Measurements from ENCODE around the gene PPP2R2B.

PPP2R2B gene

DNA sequence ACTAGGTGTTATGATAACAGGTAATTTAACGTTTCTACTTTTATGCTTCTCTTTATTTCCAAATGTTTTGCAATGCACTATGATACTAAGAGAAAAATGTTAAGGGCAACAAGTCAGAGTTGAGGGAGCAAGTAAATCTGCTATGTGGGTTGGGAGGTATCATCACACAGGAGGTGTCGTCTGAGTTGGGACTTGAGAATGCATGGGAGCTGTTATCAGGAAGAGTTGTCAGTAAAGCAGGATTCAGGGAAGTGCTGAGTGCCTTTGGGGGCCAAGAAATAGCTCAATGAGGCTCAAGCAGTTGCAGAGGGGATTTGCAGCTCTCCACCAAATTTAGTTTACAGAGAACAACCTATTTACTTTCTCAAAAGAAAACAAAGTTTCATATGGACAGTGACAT lies 108.0 kb downstream of the PPP2R2B start:
- TF ChIP-seq POLR2A (IDR thresholded peaks at IDR 0.05; ENCODE audit: low read length) = no peak
- TF ChIP-seq GATA1 (IDR thresholded peaks at IDR 0.05; ENCODE audit: low read depth, low read length) = no peak
- no peak for DNase-seq

- DNase-seq = no peak
These were observed 111.0 kb downstream of the PPP2R2B start for GRCh38 chr5:146767534-146767933.

GRCh38 chr5:146766013-146766412 lies 112.5 kb downstream of the PPP2R2B start:
- no peak for TF ChIP-seq POLR2A (IDR thresholded peaks at IDR 0.05; ENCODE audit: low read length)
- no peak for TF ChIP-seq GATA1 (IDR thresholded peaks at IDR 0.05; ENCODE audit: low read depth, low read length)
- no peak for DNase-seq

More at GRCh38 chr5:146767534-146767933, 111.0 kb downstream of the PPP2R2B start:
- TF ChIP-seq POLR2A (IDR thresholded peaks at IDR 0.05; ENCODE audit: low read length) (no peak), GATA1 (IDR thresholded peaks at IDR 0.05; ENCODE audit: low read depth, low read length) (no peak)

DNA sequence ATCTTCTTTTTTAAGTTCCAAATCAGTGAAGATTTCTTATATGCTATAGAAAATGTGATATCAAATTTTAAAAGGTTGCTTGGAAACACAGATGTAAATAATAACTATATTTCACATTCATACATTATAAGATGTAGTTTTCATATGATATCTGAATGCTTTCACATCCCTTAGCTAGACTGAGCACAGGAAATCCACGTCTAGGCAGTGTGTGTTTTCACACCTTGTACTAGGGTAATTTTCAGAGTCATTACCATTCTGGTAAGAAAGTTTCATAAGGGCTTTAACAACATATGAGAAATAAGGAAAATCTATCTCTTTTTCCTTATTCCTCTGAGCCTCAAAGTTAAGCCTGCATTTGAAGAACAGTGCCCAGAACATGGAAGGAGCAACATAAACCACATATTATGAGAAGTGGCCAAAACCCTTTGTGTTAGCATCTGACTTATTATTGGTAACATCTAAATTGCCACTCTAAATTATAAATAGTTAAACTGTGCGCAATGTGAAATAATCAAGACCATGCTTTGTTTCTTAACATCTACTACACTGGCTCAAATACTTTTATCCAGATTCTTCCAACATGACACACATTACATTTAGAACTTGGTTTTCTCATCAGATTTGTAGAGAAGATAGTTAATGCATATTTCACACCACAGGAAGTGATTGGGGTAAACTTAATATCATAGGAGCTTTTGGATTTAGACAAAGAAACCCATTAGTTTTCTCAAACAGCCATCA lies 113.3 kb downstream of the PPP2R2B start:
- no peak for TF ChIP-seq GATA1 (IDR thresholded peaks at IDR 0.05; ENCODE audit: low read depth, low read length)
- TF ChIP-seq POLR2A (IDR thresholded peaks at IDR 0.05; ENCODE audit: low read length) = no peak
- no peak for DNase-seq

DNA sequence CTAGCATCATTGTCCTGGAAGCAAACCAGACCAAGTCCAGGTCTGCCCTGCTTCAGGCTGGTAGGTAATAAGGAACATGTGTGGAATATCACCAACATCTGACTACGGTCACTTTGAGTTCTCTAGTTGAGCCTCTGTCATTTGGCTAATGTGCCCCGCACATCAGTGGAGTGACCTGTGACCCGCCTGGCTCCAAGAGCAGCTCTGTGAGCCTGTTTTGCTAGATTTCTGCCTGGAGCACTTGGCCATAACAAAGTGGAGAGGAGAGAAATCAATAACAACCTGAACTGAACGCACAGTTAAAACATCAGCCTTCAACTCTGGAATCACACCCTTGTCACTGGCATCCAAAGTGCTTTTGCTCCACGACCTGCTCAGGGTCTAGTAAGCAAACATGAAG lies 115.7 kb downstream of the PPP2R2B start:
- DNase-seq = no peak
- no peak for TF ChIP-seq GATA1 (IDR thresholded peaks at IDR 0.05; ENCODE audit: low read depth, low read length)
- TF ChIP-seq POLR2A (IDR thresholded peaks at IDR 0.05; ENCODE audit: low read length) = no peak

DNA sequence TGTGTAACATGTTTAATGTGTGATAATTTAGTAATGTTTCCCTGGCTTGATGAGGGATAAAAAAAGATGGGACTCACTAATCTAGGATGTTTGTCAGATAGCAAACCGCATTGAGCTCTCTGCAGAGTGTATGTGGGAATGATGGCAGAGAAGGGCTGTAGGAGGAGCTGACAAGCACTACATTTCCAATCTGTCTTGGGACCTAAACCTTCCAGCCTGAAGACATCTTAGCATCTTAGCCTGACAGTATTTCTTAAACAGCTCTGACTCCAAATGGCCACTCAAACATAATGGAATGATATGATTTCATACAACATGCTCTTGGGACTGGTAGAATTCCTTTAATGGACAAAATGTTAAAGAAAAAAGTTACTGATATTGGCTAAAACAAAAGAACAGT lies 116.7 kb downstream of the PPP2R2B start:
- TF ChIP-seq POLR2A (IDR thresholded peaks at IDR 0.05; ENCODE audit: low read length) (no peak), GATA1 (IDR thresholded peaks at IDR 0.05; ENCODE audit: low read depth, low read length) (no peak)
- DNase-seq = no peak

DNA sequence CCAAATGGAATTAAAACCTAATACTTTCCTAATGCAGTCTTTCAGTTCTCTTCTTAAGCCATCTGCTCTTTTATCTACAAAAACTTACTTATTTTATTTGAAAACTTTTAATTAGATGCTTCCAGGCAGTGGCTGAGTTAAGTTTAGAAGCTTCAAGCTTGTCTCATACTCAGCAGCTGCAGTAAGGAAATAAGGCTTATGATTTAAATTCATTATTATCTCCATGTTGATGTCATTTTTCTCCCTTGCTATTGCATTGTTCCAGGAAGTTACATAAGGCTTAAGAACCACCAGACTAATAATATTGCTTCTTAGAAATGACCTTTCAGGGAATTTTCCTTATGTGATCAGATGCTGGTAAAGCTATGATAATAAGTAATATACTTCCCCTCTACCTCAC lies 119.6 kb downstream of the PPP2R2B start:
- DNase-seq = no peak
- TF ChIP-seq GATA1 (IDR thresholded peaks at IDR 0.05; ENCODE audit: low read depth, low read length) (no peak), POLR2A (IDR thresholded peaks at IDR 0.05; ENCODE audit: low read length) (no peak)

DNA sequence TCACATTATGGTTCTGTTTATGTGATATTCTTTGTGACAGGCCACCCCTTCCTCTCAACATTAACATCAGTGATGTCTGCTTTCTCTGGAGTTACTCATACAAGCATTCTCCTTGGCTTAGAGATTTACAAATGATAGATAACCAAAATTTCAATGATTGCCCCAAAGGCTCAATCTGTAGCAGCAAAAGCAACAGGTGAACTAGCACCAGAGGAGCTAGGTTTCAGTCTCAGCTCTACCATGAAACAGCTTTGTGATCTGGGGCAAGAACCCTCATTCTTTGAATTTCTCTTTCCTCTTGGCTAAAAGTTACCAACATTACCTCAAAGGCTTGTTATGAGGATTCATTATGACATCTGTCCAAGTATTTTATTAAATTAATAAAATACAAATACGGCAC lies 120.5 kb downstream of the PPP2R2B start:
- TF ChIP-seq POLR2A (IDR thresholded peaks at IDR 0.05; ENCODE audit: low read length) (no peak), GATA1 (IDR thresholded peaks at IDR 0.05; ENCODE audit: low read depth, low read length) (no peak)
- DNase-seq = no peak

DNA sequence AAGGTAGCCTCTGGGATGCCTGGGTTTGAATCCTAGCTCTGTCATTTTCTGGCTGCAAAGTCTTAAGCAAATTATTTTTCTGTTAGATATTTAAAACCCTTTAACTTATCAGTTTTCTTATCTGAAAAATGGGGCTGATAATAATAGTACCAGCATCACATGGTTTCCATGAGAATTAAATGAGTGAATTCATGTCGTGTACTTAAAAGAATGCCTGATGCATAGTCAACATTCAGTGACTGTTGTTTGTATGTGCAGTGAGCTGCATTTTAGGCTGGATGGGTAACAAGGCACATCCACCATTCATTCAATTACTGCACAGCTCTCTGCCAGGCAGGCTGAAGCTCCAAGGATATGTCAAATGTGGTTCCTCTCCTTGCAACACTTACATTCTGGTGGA lies 122.0 kb downstream of the PPP2R2B start:
- TF ChIP-seq POLR2A (IDR thresholded peaks at IDR 0.05; ENCODE audit: low read length) = no peak
- no peak for TF ChIP-seq GATA1 (IDR thresholded peaks at IDR 0.05; ENCODE audit: low read depth, low read length)
- DNase-seq = no peak

DNA sequence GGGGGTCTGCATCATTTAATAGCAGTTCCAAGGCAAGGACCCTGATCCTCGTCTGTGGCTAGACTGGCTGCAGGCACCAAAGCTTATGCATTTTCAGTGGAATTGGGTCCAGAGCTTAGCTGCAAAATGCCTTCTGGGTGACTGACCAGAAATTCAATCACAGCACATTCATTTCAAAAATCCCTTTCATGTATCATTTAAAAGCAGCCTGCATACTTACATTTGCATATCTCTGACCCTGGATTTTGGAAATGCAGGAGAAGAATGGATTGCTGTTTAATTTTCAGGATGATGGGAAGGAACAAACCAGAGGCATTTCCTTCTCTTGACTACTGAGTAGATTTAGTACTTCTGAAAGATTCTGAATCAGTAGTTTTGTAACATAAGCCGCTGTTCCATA lies 122.8 kb downstream of the PPP2R2B start:
- TF ChIP-seq POLR2A (IDR thresholded peaks at IDR 0.05; ENCODE audit: low read length) (no peak), GATA1 (IDR thresholded peaks at IDR 0.05; ENCODE audit: low read depth, low read length) (no peak)
- DNase-seq = no peak

- no peak for DNase-seq
- TF ChIP-seq GATA1 (IDR thresholded peaks at IDR 0.05; ENCODE audit: low read depth, low read length) = no peak
- TF ChIP-seq POLR2A (IDR thresholded peaks at IDR 0.05; ENCODE audit: low read length) = no peak
These were observed 123.9 kb downstream of the PPP2R2B start for GRCh38 chr5:146754621-146755020.

GRCh38 chr5:146753641-146754040 lies 124.9 kb downstream of the PPP2R2B start:
- DNase-seq = no peak
- TF ChIP-seq POLR2A (IDR thresholded peaks at IDR 0.05; ENCODE audit: low read length) (no peak), GATA1 (IDR thresholded peaks at IDR 0.05; ENCODE audit: low read depth, low read length) (no peak)

DNA sequence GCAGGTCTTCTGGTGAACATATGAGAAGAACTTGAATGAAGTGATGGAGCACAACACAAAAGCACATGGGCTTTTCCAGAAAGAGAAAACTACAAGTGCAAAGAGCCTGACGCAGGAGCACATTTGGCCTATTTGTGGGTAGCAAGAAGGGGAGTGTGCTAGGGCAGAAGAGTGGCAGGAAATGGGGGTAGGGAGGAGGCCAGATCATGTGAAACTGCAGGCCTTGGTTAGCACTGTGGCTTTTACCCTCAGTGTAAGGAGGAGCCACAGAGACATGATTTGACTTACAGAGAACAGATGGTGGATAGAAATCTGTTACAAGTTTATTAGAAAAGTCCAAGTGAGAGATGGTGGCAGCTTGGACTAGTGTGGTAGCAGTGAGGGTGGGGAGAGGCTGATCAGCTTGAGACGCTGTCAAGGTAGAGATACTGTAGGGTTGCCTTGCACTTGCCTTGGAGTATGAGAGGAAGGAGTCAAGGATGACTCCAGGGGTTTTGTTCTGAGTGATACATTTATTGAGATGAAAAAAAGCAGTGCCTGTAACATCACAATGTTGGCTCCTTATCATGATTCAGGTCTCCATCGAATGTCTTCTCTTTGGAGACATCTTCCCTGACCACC lies 126.7 kb downstream of the PPP2R2B start:
- no peak for TF ChIP-seq GATA1 (IDR thresholded peaks at IDR 0.05; ENCODE audit: low read depth, low read length)
- no peak for TF ChIP-seq POLR2A (IDR thresholded peaks at IDR 0.05; ENCODE audit: low read length)
- DNase-seq = no peak

GRCh38 chr5:146751054-146751453 lies 127.5 kb downstream of the PPP2R2B start:
- DNase-seq = no peak
- no peak for TF ChIP-seq POLR2A (IDR thresholded peaks at IDR 0.05; ENCODE audit: low read length)
- TF ChIP-seq GATA1 (IDR thresholded peaks at IDR 0.05; ENCODE audit: low read depth, low read length) = no peak

- DNase-seq = no peak
- TF ChIP-seq POLR2A (IDR thresholded peaks at IDR 0.05; ENCODE audit: low read length) (no peak), GATA1 (IDR thresholded peaks at IDR 0.05; ENCODE audit: low read depth, low read length) (no peak)
These were observed 130.0 kb downstream of the PPP2R2B start for GRCh38 chr5:146748533-146748932.

Data from erythroblast (primary cell).